ENCODE measurements around the gene SLC15A5. TPM values are rescaled to one million over a fixed set of nuclear protein-coding genes. Genes with fewer than 3 reads are reported as not detected.

The SLC15A5 gene
- total RNA-seq, 1 experiment from 2014 or later = not detected

- in situ Hi-C loops (cut with HindIII; ENCODE audit: low pct_unique_long_range_greater_than_20kb, low sequenced_read_pairs) (no loop called here), intact Hi-C loops (cut with micrococcal nuclease; ENCODE audit: unreplicated experiment) (no loop called here)
- Histone ChIP-seq H3K36me3 (ENCODE audit: control insufficient read depth, insufficient read depth, low read length) (no peaks in the 10 kb centered on the region), H3K27ac (ENCODE audit: low read length) (no peak overlapping the region), H3K27me3 (ENCODE audit: control insufficient read depth, insufficient read depth, low read length) (no peaks in the 10 kb centered on the region), H3K4me1 (ENCODE audit: control insufficient read depth, insufficient read depth, low read length) (no peaks in the 10 kb centered on the region), H3K4me3 (ENCODE audit: low read depth in 2 of 2, low read length in 2 of 2) (no peak overlapping the region), H3K9me3 (ENCODE audit: control insufficient read depth, insufficient read depth, low read depth, low read length) (no peaks in the 10 kb centered on the region)
- ChIA-PET POLR2A (no interaction called here), CTCF (no interaction called here)
- TF ChIP-seq CTCF (IDR thresholded peaks at IDR 0.05) (no peak), POLR2AphosphoS5 (IDR thresholded peaks at IDR 0.05; ENCODE audit: low read depth, low read length) (no peak), SIN3A (IDR thresholded peaks at IDR 0.05; ENCODE audit: borderline replicate concordance, insufficient read depth, low read depth, low read length) (no peak), TCF7L2 (IDR thresholded peaks at IDR 0.05; ENCODE audit: low read depth, low read length) (no peak), REST (IDR thresholded peaks at IDR 0.05; ENCODE audit: insufficient read depth in 1 of 2, low read depth in 2 of 2, low read length in 1 of 2) (no peak)
- DNase-seq (ENCODE audit: low read depth, low spot score) (no peak), ATAC-seq (no peak)
- no TSS peak for BruUV-seq (replicated peaks)
Observed at GRCh38 chr12:16310934-16311333, 33.4 kb upstream of the SLC15A5 start.

- ChIA-PET CTCF (no interaction called here), POLR2A (no interaction called here)
- no peak for ATAC-seq
- no peak for DNase-seq (ENCODE audit: low read depth, low spot score)
- TF ChIP-seq POLR2AphosphoS5 (IDR thresholded peaks at IDR 0.05; ENCODE audit: low read depth, low read length) (no peak), SIN3A (IDR thresholded peaks at IDR 0.05; ENCODE audit: borderline replicate concordance, insufficient read depth, low read depth, low read length) (no peak), REST (IDR thresholded peaks at IDR 0.05; ENCODE audit: insufficient read depth in 1 of 2, low read depth in 2 of 2, low read length in 1 of 2) (no peak), CTCF (IDR thresholded peaks at IDR 0.05) (no peak), TCF7L2 (IDR thresholded peaks at IDR 0.05; ENCODE audit: low read depth, low read length) (no peak)
- Histone ChIP-seq H3K27ac (ENCODE audit: low read length) (no peak overlapping the region), H3K4me1 (ENCODE audit: control insufficient read depth, insufficient read depth, low read length) (no peaks in the 10 kb centered on the region), H3K4me3 (ENCODE audit: low read depth in 2 of 2, low read length in 2 of 2) (no peak overlapping the region), H3K36me3 (ENCODE audit: control insufficient read depth, insufficient read depth, low read length) (no peaks in the 10 kb centered on the region), H3K27me3 (ENCODE audit: control insufficient read depth, insufficient read depth, low read length) (no peaks in the 10 kb centered on the region), H3K9me3 (ENCODE audit: control insufficient read depth, insufficient read depth, low read depth, low read length) (no peaks in the 10 kb centered on the region)
- no TSS peak for BruUV-seq (replicated peaks)
- intact Hi-C loops (cut with micrococcal nuclease; ENCODE audit: unreplicated experiment) (no loop called here), in situ Hi-C loops (cut with HindIII; ENCODE audit: low pct_unique_long_range_greater_than_20kb, low sequenced_read_pairs) (no loop called here)
Observed at GRCh38 chr12:16307856-16308475, 30.5 kb upstream of the SLC15A5 start.
